Cardiac septum (tissue), 1 donor: ENCODE measurements around the gene SESTD1. TPM values are rescaled to one million over a fixed set of nuclear protein-coding genes. Genes with fewer than 3 reads are reported as not detected.
"Not testable (repeated sequence)": the region's sequence is repeated elsewhere in the genome, so short reads cannot be mapped to it uniquely, and the experiment has no call there.

Experiments used
- DNase-seq: peaks from one replicate; pipeline ENCODE4 v3.0.0-alpha.2; 2020; ENCODE audit warnings: low spot score
- intact Hi-C: fragments of 100-400 bp; cut with DNase I; formaldehyde crosslinking; loops from one replicate; pipeline ENCODE4 v1.14.0; 2022
- total RNA-seq: library from RNA; stranded (reverse); fragmentation: NEBNext Ultra II Directional; extraction: Animal tissue kit (Norgen Biotek cat#: 25700); gene quantifications from one replicate; pipeline ENCODE4 v1.2.1, GENCODE V29; 2021
- donor health status: DM: no; HTN: no; CAD: no.

SESTD1 gene
- total RNA-seq, 1 donor from 2014 or later, result 48.9 TPM

DNA sequence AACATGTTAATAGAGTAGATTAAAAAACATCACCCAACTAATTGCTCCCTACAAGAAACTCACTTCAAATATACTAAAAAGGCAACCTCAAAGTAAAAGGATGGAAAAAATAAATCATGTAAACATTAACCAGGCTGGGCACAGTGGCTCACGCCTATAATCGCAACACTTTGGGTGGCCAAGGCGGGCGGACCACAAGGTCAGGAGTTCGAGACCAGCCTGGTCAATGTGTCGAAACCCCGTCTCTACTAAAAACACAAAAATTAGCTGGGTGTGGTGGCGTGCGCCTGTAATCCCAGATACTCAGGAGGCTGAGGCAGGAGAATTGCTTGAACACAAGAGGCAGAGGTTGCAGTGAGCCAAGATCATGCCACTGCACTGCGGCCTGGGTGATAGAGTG is 18.8 kb downstream of the SESTD1 start:
- intact Hi-C loops, DNase-seq: not testable (repeated sequence)

DNA sequence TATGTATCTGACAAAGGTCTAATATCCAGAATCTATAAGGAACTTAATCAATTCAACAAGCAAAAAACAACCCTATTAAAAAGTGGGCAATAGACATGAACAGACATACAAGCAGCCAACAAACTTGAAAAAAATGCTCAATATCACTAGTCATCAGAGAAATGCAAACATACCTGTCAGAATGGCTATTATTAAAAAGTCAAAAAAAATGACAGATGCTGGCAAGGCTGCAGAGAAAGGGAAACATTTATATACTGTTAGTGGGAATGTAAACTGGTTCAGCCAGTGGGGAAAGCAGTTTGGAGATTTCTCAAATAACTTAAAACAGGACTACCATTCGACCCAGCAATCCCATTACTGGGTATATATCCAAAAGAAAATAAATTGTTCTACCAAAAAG is 21.6 kb downstream of the SESTD1 start:
- DNase-seq, result no peak
- intact Hi-C loops, result no loop called here

DNA sequence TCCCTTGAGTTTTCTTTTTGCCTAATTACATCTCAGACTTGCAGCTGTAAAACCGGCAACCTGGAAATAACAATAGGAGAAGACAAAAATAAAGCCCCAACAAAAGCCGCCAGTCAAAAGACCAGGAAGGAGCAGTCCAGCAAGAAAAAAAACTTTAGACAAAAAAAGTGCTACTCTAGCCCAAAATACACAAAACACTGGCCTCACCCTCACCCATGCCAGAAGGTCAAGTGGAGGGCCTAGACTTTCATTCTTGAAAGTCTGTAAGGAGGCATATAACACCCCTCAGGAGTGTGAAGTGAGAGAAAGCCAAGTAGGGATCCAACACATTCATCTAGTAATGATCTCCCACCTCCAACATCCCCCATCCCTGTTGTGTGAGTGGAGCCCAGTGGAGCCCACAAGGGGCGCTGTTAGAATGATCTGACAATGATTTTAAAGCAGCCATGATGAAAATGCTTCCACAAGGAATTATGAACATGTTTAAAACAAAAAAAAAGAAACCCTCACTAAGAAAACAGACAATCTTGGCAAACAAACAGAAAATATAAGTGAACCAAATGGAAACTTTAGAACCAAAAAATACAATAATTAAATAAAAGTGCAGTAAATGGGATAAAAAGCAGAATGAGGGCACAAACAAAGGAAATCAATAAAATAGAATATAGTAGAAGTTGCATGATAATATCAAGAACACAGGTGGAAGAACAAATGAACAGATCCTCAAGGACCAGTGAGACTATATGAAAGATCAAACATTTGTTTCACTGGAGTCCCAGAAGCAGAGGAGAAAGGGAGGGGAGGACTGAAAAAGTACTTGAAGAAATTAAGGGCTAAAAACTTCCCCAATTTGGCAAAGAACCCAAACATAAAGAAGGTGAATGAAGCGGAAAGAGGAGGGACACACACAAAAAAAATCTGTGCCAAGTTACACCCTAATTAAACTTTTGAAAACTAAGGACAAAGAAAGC is 23.9 kb downstream of the SESTD1 start:
- intact Hi-C loops, result no loop called here
- DNase-seq, result no peak

GRCh38 chr2:179239838-179240237 is 24.8 kb downstream of the SESTD1 start:
- intact Hi-C loops, result no loop called here
- DNase-seq, result no peak

GRCh38 chr2:179239195-179239594 is 25.4 kb downstream of the SESTD1 start:
- intact Hi-C loops, result no loop called here
- DNase-seq, result no peak

DNA sequence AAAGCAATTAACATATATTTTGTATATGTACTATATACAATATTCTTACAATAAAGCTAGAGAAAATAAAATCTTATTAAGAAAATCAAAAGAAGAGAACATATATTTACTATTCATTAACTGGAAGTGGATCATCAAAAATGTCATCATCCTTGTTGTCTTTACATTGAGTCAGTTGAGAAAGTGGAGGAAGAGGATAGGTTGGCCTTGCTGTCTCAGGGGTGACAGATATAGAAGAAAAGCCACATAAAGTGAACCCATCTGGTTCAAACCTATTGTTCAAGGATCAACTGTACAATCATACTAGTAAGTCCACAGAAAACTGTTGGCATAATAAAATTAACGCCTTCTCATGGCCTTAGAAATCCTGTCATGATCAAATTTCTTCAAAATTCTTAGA is 26.6 kb downstream of the SESTD1 start:
- intact Hi-C loops, result no loop called here

GRCh38 chr2:179237209-179237946 is 27.3 kb downstream of the SESTD1 start:
- DNase-seq, result no peak
- intact Hi-C loops, result no loop called here

More for the DNA sequence above, 26.6 kb downstream of the SESTD1 start:
- no peak for DNase-seq

- DNase-seq, result no peak
- intact Hi-C loops, result no loop called here
Observed at GRCh38 chr2:179235463-179236108, 29.0 kb downstream of the SESTD1 start.

- no peak for DNase-seq
- intact Hi-C loops, result no loop called here
Observed at GRCh38 chr2:179234658-179235240, 29.9 kb downstream of the SESTD1 start.

DNA sequence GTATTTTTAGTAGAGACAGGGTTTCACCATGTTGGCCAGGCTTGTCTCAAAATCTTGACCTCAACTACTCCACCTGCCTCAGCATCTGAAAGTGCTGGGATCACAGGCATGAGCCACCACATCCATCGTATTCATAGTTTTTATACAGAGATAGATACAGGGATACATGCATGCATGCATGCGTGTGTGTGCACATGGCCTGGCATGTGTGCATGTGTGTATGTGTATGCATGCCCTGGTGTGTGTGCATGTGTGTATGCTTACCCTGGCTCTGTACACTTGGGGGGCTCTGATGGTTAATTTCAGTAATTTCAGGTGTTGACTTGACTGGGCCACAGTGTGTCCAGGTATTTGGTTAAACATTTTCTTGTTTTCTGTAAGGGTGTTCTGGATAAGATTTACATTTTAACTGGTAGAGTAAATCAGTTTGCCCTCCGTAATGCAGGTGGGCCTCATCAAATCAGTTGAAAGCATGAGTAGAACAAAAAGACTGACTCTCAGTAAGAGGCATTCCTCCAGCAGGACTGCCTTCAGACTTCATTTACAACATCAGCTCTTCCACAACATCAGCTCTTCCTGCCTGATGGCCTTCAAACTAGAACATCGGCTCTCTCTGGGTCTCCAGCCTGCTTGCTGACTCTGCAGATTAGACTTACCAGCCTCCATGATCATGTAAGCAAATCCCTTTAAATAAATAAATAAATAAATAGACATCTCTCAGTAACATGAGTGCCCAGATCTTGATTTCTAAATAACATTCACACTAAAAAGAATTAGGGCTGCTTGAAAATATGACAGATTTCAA is 30.8 kb downstream of the SESTD1 start:
- intact Hi-C loops, result no loop called here
- DNase-seq, result no peak

DNA sequence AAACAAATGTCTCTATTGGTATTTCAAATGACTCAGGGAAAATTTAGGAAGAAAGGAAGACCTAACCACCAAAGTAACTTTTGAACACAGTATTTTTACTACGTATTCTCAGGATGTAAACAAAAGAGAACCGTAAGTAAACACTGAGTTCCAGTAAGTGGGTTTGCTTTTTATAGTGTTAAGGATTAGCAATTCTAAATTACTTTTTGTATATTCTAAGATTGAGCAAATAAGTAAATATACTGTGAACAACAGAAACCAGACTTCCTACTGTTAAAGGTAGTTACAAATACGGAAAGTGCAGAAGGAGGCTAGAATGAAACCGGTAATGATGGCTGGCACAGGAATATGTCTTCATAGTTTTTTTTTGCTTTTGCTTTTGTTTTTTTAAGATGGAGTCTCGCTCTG is 31.5 kb downstream of the SESTD1 start:
- intact Hi-C loops, result no loop called here
- no peak for DNase-seq

GRCh38 chr2:179226961-179227259 is 37.7 kb downstream of the SESTD1 start:
- DNase-seq, result no peak
- intact Hi-C loops, result loop anchor here (5.0 kb wide), 1 partner anchor 35 kb away; the partner anchor contains the start of gene SESTD1

- no peak for DNase-seq
- intact Hi-C loops, result loop anchor here (5.0 kb wide), 1 partner anchor 36 kb away; the partner anchor contains the start of gene SESTD1
Observed at GRCh38 chr2:179226203-179226960, 38.2 kb downstream of the SESTD1 start.

DNA sequence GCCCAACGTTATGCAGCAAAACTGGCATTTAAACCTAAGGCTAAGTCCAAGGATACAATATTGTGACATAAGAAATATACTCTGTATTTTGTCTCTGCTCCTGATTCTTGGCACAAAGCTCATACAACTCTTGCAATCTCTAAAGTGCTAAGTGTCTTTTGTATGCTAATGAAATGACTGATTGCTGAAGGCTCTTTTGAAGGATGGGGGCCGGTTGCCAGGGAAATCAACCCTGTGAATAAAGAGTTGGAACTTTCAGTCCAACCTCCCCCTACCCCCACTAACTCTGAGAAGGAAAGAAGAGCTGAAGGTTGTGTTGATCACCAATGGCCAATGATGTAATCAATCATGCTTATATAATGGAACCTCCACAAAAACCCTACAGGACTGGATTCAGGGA is 40.3 kb downstream of the SESTD1 start:
- intact Hi-C loops, result no loop called here
- no peak for DNase-seq

DNA sequence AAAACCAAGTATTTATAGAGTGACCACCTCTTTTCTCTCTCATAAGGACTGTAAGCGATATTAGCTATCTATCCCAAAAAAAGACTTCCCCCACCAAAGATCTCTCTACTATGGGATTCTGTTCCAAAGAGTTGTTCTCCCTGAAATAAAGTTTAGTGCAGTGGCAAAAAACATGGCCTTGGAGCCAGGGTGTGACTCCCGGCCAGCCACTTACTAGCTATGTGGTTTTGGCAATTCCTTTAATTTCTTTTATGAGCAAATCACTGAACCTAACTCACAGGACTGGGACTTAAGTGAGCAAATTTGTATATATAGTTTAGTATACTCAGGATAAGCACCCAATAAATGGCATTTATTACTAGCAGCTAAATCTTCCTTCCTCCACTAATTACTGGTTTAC is 42.6 kb downstream of the SESTD1 start:
- intact Hi-C loops, result loop anchor here (2.0 kb wide), 1 partner anchor 119 kb away; no protein-coding TSS in a partner anchor
- DNase-seq, result no peak

DNA sequence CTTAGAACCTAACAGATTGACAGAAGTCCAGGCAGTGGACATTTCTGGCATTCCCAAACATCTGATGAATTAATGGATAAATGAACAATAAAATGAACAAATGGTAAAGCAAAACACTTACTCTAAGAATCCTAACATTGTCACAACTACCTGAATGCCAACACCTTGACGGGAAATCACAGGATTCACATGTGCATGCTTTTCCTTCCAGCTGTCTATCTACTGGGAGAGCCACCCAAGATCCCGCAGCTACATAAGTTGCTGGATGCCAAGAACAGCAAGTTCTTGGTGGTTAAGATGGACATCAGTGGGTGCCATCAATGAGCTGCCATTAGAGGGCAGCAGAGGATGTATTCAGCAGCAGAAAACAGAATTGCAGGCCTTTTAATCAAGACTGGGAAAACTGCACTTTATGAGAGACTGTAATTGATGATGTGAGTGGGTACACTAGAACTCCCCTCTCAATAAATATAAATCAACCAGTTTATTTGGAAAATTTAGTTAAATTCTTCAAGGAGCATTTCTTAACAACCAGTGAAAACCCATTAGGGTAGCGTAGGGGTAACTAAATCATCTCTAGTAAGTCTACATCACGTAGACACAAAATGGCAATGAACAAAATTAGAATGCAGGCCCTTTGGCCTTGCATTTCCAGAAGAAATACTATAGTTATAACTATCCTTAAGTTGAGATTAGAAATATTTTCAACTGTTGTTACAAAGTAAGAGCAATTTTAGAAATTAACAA is 45.6 kb downstream of the SESTD1 start:
- intact Hi-C loops, result loop anchor here (1.0 kb wide), 1 partner anchor 192 kb away; no protein-coding TSS in a partner anchor
- no peak for DNase-seq

- intact Hi-C loops, result not testable (repeated sequence)
Observed at GRCh38 chr2:179214671-179215070, 50.0 kb downstream of the SESTD1 start.

GRCh38 chr2:179211355-179211754 is 53.3 kb downstream of the SESTD1 start:
- intact Hi-C loops, result no loop called here
- no peak for DNase-seq

More at GRCh38 chr2:179214671-179215070, 50.0 kb downstream of the SESTD1 start:
- not testable (repeated sequence) for DNase-seq
